Measurements from ENCODE around the gene GAS2.

The GAS2 gene

GRCh38 chr11:22674470-22675439, 8.3 kb downstream of the GAS2 start:
- DNase-seq = no peak

GRCh38 chr11:22677153-22677903, 10.9 kb downstream of the GAS2 start:
- DNase-seq = no peak

GRCh38 chr11:22680628-22681027, 14.2 kb downstream of the GAS2 start:
- DNase-seq = no peak

- no peak for DNase-seq
Measured at GRCh38 chr11:22681281-22681812, 14.9 kb downstream of the GAS2 start.

GRCh38 chr11:22684082-22684481, 17.7 kb downstream of the GAS2 start:
- DNase-seq = no peak

GRCh38 chr11:22685111-22685510, 18.7 kb downstream of the GAS2 start:
- DNase-seq = no peak

GRCh38 chr11:22688914-22689313, 22.5 kb downstream of the GAS2 start:
- DNase-seq = no peak

- no peak for DNase-seq
Measured at GRCh38 chr11:22690257-22690656, 23.8 kb downstream of the GAS2 start.

- DNase-seq = no peak
Measured at GRCh38 chr11:22690871-22691270, 24.5 kb downstream of the GAS2 start.

GRCh38 chr11:22699388-22699787, 33.0 kb downstream of the GAS2 start:
- no peak for DNase-seq

GRCh38 chr11:22702031-22702430, 35.6 kb downstream of the GAS2 start:
- no peak for DNase-seq

GRCh38 chr11:22703040-22703439, 36.6 kb downstream of the GAS2 start:
- DNase-seq = no peak

GRCh38 chr11:22703591-22703990, 37.2 kb downstream of the GAS2 start:
- DNase-seq = no peak

- DNase-seq = no peak
Measured at GRCh38 chr11:22707119-22707899, 40.9 kb downstream of the GAS2 start.

- DNase-seq = no peak
Measured at GRCh38 chr11:22711071-22711770, 44.8 kb downstream of the GAS2 start.

GRCh38 chr11:22711880-22712279, 45.5 kb downstream of the GAS2 start:
- DNase-seq = no peak

- DNase-seq = no peak
Measured at GRCh38 chr11:22713336-22713735, 46.9 kb downstream of the GAS2 start.

GRCh38 chr11:22715971-22716370, 49.6 kb downstream of the GAS2 start:
- DNase-seq = no peak

GRCh38 chr11:22720457-22720856, 54.0 kb downstream of the GAS2 start:
- no peak for DNase-seq

- no peak for DNase-seq
Measured at GRCh38 chr11:22723274-22723673, 56.9 kb downstream of the GAS2 start.

- no peak for DNase-seq
Measured at GRCh38 chr11:22725079-22725478, 58.7 kb downstream of the GAS2 start.

Data from CD4-positive, alpha-beta T cell treated with Interferon gamma for 1 hour (primary cell).